Thyroid gland (tissue), 4 donors: ENCODE results near the gene UTP4.

Experiments
- CTCF ChIP-seq, 6 experiments: fragments of 200-600 bp in 3 of 6; fragments of 450-650 bp in 3 of 6; sonication (generic) in 3 of 6; IDR thresholded peaks; one replicate each; pipeline ENCODE4 v1.5.1; 2016 to 2019; ENCODE audit warnings: antibody characterized with exemption in 6 of 6, mild to moderate bottlenecking in 2 of 6, inconsistent platforms in 1 of 6, moderate library complexity in 1 of 6
- POLR2A ChIP-seq, 2 donors: fragments of 450-650 bp; IDR thresholded peaks; one replicate each; pipeline ENCODE4 v1.6.1; 2017; ENCODE audit warnings: antibody characterized with exemption in 2 of 2, mild to moderate bottlenecking in 2 of 2, moderate library complexity in 1 of 2

- TF ChIP-seq POLR2A (IDR thresholded peaks at IDR 0.05) (peak in 1 of 2 donors; percentile 22), CTCF (IDR thresholded peaks at IDR 0.05) (no peak)
Observed at GRCh38 chr16:69093974-69094373, 38.5 kb upstream of the UTP4 start.
